HG03175 (cell line): ENCODE data around the gene PRSS38.

Experiments
- ATAC-seq: cut with Tn5 transposase; IDR thresholded peaks from one replicate; pipeline ENCODE4 v1.9.1; 2021; ENCODE audit warnings: mild to moderate bottlenecking, moderate library complexity; ENCODE audit not compliant: unreplicated experiment

PRSS38 gene

DNA sequence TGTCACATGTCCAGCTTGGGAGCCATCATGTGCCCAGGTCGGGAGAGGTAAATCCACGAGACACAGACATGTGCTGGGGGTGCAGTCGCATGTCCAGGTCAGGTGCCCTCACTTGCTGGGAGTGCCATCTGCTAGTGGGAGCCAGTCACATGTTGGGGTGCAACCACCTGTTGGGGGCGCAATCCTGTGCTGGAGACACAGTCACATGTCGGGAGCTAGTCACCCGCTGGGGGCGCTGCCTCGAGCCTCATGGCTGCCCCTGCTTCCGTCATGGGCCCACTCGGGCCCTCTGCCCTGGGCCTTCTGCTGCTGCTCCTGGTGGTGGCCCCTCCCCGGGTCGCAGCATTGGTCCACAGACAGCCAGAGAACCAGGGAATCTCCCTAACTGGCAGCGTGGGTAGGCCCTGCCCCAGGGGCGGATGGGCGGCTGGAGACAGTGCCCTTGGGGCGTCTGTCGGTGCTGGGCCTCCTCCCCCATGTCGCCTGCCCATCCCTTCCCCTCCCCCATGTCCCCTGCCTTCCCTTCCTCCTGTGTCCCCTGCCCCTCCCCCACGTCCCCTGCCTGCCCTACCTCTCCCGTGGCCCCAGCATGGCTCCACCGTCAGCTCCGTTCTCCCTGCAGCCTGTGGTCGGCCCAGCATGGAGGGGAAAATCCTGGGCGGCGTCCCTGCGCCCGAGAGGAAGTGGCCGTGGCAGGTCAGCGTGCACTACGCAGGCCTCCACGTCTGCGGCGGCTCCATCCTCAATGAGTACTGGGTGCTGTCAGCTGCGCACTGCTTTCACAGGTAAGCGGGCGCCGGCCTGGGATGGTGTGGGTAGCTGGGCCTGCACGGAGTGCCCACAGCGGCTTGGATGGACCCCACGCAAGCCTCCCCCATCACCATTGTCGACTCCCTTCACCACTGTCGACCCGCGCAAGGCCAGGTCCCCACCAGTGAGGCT is at the start of gene PRSS38:
TSS of gene PRSS38 (plus strand) at position 208 of the 942 bp plus-strand sequence. CDS start at position 250, 42 bp downstream.
- no peak for ATAC-seq

- ATAC-seq, result no peak
Observed at GRCh38 chr1:227766015-227766634, 49.4 kb upstream of the PRSS38 start.

DNA sequence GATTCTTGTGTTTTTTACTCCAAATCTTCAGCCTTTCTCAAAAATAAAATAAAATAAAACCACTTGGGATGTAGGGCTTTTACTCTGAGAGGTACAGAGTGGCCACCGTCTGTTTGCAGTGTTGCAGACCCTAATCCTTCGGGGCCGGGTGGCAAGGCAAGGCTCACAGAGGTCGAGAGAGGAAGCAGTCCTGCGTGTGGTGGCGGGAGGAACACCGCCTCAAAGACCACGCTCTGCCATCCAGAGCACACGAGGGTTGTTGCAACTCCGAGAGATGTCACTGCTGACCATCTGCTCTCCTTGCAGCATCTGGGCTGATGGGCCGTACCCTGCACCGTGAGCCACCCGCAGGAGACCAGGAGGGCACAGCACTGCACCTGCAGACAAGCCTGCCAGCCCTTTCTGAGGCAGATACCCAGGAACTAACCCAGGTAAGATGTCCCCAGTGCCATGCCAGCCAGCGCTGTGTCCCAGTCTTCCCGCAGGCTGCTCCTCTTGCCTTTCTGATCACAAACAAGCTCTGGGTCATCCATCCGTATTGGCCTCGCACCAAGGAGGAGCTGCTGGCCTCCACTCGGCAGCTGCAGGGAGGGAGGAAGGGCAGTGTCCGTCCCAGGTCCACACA is 48.7 kb upstream of the PRSS38 start:
- ATAC-seq, result no peak

GRCh38 chr1:227767401-227768124 is 47.9 kb upstream of the PRSS38 start:
- no peak for ATAC-seq

GRCh38 chr1:227768125-227768439 is 47.4 kb upstream of the PRSS38 start:
- no peak for ATAC-seq

- ATAC-seq, result no peak
Observed at GRCh38 chr1:227768640-227769039, 46.8 kb upstream of the PRSS38 start.

- no peak for ATAC-seq
Observed at GRCh38 chr1:227769047-227769935, 46.2 kb upstream of the PRSS38 start.

- no peak for ATAC-seq
Observed at GRCh38 chr1:227769936-227770494, 45.5 kb upstream of the PRSS38 start.

DNA sequence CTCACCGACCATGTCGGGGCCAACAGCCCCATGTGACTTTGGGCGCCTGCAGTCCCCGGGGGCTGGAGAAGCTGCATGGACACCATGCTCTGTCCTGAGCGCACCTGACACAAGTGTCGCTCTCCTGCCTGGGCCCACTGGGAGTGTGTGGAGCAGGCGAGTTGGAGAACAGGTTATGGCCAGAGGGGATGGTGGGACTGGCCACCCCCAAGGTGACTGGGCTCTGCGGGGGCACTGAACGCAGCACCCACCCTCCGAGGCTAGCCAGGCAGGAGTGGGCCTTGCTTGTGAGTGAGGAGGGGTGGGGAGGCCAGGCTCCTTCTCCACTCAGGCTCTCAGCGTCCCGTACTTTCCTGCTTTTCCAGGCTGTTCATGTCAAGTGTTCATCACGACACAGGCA is 44.7 kb upstream of the PRSS38 start:
- no peak for ATAC-seq

GRCh38 chr1:227771326-227771725 is 44.1 kb upstream of the PRSS38 start:
- ATAC-seq, result no peak

GRCh38 chr1:227771771-227772170 is 43.7 kb upstream of the PRSS38 start:
- no peak for ATAC-seq

DNA sequence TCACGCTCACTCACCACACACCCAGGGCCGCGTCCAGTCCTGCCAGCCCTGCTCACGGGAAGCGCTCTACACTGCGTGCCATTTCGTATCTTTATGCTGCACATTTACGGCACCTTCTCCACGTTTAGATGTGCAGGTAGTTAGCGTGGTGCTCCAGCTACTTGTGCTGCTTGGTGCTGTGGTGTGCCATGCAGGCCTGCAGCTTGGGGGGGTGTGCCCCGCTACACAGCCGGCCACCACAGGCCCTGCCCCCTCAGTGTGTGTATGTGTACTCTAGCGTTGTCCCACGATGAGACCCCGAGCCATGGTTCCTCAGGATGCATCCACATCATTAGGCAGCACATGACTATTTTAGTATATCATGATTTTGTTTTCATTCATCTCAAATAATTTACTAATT is 41.9 kb upstream of the PRSS38 start:
- ATAC-seq, result no peak

- no peak for ATAC-seq
Observed at GRCh38 chr1:227774051-227774731, 41.3 kb upstream of the PRSS38 start.

DNA sequence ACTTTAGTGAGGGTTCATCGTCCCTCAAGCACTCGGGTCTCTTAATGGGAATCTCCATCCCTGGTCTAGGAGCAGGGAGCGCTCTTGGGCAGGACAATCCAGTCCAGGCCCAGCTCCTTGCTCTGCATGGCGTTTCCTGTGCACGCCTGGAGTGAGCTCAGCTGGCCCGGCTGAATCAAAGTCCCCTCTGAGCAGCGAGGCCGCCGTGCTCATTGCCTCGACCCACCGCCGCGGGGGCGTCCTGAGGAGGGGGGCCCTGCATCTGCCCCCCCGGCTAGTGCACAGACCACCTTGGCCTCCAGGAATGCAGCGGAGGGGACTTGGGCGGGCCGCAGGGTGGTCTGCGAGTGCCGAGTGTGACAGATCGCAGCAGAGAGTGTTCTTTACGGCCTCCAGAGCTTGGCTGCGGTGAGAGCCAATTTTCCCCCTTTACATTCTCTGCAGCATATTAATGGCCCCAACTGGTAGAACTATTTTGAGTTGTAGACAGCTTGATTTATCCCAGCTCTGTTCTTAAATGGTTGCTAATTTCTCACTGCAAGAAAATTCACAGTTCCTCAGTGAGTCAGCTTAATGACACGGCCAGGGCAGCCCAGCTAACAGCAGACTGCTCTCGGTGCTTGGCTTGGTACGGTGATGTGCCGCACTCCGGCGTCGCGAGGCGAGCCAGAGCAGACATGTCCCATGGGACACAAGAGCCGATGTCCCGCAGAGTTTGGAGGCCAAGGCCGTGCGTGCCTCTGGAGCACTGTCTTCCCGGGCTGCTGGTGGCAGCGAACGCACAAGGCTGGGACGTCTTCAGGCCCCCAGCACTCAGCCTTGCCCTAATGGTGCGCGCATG is 40.4 kb upstream of the PRSS38 start:
- ATAC-seq, result no peak

DNA sequence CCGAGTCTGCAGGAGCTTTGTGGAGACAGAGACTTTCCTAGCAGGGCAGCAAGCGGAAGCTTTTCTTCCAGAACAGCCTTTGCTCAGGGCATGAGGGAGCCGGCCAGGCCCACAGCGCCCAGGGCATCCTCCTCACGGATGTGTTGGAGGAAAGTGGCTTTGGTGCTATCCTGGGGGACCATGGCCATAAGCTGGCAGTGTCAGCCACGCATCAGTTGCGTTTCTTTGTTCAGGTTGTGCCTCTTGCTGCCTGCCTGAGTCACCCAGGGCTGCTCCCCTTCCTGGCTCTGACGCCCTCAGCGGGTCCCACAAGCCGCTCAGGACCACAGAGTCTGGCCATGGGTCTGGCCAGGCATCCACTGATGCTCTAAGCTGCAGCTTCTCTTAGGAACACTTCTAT is 39.6 kb upstream of the PRSS38 start:
- ATAC-seq, result no peak

GRCh38 chr1:227776331-227776771 is 39.1 kb upstream of the PRSS38 start:
- no peak for ATAC-seq

DNA sequence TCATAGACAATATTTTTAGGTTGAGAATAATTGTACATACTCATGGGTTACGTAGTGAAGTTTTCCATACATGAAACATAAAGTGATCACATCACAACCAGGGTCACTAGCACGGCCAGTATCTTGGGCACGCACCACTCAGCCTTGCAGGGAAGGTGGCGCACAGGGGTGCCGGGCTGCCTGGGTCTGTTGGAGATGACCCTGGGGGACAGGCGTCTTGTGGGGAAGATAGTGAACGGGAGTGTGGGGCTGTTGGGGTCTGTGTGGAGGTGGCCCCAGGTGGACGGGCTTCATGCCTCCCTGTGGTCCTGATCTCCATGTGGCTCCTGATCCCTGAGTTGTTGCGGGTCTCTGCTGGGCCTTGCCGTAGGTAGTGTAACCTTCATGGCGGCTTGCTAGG is 38.3 kb upstream of the PRSS38 start:
- no peak for ATAC-seq

DNA sequence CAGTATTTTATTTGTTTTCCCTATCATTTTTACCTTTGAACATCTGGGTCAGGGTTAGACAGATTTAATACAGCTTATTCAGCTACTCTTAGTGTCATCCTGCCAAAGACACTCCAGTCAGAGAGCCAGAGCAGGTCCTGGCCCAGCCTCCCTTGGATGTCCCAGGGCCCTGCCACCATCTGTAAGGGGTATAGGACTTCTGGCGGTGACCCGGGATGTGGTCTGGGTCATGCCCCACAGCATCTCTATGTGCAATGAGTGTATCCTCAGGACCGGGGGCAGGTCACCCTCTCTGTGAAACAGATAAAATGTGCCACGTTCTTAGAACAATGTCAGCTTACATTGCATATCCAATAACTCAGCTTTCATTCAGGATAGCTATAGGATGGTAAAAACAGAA is 37.8 kb upstream of the PRSS38 start:
- ATAC-seq, result no peak
